GM18867 (cell line): ENCODE results near the gene KRTAP13-3.
A peak's percentile ranks its signal among the peaks of the same experiment; 100 is the strongest.

Experiments
- ATAC-seq: cut with Tn5 transposase; IDR thresholded peaks from one replicate; pipeline ENCODE4 v1.9.1; 2021; ENCODE audit warnings: mild to moderate bottlenecking, moderate library complexity; ENCODE audit not compliant: unreplicated experiment

KRTAP13-3 gene, protein sequence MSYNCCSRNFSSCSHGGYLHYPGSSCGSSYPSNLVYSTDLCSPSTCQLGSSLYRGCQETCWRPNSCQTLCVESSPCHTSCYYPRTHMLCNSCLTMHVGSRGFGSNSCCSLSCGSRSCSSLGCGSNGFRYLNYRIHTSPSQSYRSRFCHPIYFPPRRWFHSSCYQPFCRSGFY

DNA sequence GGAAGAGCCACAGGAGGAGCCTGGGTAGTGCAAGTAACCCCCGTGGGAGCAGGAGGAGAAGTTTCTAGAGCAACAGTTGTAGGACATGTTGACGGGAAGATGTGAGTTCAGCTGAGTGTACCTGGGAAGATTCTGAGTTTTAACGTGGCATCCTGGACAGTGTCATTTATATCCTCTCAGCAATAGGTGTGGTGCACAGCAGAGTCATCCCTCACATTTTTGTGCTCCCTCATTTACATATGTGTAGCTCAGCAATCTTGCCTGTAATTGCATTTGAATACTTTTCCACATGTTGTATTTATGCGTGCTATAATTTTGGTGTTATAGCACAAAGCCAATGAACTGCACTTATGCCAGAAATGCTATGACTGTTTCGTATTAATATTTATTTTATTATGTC is at the start of gene KRTAP13-3:
KRTAP13-3 (minus strand) TSS at position 101 of the 400 bp plus-strand sequence; CDS start at position 87, 14 bp downstream.
- ATAC-seq: no peak

DNA sequence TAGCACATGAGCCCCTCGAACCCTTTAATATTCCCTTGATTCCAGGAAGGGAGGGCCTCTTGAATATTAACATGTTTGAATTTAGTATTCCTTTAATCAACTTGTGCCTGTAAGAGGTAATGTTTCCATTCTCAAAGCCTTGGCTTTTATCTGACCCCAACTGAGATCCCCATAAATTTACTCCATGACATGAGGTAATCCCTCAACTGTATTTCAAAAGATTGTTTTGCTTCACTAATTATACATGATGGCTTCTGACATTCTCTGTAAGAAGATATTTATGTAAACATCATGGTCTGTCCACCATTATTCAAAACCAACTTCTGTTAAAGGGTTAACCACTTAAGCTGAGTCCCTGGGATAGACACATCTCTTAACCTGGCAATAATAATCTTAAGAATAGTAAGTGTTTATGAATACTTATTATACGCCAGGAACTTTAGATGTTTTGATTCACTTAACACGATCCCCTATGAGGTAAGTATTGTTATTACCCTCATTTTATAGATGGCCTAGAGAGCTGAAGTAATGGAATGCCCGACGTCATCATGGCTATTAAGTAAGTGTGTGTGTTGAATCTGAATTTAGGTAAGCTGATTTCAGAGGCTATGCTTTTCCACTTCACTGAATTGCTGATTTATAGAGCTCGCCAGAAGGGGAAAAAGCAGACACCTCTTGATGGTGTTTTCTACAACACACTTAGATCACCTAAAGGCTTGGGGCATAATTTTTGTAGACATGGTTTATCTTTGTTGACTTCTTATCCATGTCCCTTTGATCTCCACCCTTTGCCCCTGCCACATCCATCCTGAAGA is 43.4 kb upstream of the KRTAP13-3 start:
- ATAC-seq: no peak

DNA sequence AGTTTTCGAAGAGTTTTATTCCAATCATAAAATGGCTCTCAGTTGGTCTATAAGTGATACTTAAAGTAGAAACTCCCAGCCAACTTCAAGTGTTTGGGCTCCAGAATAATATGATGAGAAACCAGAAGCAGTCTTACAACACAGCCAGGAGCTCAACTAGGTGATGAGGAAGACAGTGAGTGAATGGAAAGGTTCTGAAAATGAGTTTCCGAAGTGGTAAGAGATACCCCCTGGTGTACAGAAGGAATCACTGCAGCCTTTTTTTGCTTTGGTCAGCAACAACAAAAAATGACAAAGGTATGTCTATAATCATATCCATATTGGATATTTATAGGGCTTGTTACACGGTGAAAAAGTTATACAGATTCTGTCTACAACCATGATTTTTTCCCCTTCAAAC is 38.0 kb upstream of the KRTAP13-3 start:
- ATAC-seq: no peak

DNA sequence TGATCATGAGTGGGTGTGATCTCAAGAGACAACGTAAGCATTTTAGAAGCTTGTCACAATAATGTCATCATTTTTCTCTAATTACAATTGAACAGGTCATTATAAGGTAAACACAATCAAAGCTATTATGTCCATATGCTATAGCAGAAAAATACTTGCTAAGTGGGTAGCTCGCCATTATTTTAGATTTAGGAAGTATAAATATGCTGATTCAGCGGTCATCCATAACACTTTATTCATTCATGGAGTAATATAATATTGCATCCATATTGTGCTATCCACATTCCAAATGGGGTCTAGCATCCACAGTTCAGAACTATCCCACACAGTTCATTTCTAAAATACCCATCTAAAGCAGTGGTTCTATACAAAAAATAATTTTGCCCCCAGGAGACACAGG is 22.8 kb upstream of the KRTAP13-3 start:
- ATAC-seq: no peak

DNA sequence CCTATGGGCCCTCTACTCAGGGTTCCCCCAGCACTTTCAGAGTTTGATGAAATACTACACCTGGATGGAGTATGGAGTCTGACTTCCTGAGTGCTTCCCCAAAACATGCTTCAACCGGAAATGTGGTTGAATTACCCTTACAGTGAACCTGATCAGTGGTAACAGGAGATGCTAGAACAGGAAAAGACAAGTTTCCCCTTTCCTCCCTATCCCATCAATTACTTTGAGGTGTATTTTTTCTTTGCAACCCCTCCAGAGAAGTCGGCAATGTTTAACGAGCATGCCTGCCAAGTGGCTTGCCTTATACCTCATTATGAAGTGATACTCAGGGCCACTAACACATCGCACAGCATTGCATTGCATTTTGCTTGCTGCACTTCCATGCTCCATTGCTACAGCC is 21.3 kb upstream of the KRTAP13-3 start:
- no peak for ATAC-seq

DNA sequence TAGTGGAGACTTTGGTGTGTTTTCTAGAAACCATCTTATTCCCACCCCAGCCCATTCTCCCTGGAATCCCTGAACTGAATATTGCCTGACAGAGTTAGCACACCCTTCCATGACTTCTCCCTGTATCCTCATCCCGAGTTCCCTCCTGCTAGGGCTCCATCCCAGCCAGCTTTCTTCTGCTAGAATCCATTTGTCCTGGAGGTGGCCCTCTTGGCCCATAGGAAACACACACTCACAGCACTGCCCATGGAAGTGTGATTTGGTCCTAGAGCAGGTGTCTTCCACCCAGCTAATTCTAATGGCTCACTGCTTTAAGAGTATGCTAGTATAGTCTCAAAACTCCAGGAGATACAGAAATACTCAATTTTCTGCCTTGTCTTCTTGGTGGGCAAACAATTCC is 18.5 kb upstream of the KRTAP13-3 start:
- ATAC-seq: no peak

DNA sequence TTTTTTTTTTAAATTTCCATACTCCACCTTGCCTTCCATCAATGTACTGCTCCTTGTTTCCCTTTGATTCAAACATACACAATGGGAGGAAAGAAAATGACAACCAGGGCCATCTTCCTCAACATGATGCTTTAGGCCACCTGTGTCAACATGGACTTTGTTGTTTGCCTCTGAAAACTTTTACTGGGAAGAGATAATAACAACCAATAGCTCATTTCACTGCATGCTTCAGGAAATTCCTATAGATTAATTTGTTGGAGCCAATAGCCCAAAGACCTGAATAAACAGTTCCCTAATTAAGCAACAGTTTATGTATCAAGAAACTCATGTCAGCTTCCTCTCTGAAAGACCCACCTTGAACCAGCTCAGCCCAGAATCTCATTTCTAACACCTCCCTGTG is 17.5 kb upstream of the KRTAP13-3 start:
- no peak for ATAC-seq

DNA sequence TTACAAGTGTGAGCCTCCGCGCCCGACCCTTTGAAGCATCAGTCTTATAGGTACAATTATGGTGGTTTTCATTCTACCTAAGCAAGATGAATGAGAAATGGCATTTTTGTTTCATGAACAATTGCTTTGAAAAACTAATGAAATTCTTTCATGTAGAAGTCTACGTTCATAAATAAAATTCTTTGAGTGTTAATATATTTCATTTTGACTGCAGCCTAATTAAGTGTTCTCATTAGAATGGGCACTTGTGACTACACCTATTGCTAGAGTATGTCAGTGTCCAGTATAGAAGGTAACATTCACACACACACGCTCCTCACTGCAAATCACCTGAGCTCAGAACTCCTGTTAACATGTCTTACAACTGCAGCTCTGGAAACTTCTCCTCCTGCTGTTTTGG is 14.2 kb upstream of the KRTAP13-3 start, which contains the start of gene KRTAP15-1:
KRTAP15-1 (plus strand) TSS at position 301 of the 400 bp plus-strand sequence; CDS start at position 354, 53 bp downstream.
- ATAC-seq: no peak

DNA sequence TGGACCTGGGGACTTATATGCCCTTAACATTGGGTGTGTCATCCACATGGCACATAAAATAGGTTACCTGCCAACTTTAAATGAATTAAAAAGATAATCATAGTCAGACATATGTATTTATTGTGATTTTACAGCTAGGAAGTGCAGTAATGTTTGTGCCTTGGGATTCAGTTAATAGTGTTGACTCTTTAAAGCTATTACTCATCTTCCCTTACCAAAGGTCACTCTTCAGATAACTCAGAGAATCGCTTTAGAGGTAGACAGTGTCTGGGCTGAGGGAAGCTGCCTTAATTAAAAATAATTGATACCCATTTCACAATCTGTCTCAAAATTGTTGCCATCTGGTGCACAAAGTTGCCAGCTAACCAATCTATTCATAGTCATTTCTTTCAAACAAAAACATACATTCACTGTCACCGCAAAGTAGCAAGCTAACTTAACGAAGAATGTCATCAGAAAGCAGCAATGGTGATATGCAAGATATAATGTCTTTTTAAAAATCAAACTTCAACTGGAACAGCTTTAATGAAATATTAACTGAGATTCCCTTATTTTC is 11.4 kb upstream of the KRTAP13-3 start:
- ATAC-seq: no peak

DNA sequence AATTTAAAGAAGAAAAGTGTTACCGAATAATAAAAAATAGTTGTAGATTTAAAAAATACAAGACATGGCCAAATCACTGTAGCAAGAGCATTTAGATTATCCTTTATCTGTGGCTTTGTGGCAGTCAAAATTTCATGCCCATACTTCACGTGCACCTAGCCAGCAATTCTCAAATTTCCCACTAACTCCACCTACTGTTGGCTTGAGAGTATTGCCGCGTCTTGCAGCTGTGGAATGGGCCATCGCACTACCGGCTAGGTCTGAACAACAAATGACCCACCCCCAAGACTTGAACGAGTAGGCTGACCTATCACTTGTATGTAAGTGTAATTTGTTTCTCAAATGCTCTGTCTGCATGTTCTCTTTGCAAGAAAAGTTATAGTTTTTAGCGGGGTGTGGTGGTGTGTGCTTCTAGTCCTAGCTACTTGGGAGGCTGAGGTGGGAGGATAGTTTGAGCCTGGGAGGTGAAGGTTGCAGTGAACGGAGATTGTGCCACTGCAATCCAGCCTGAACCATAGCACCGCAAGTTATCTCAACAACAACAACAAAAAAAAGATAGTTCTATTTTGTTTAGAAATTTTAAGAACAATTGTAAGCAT is 8.4 kb upstream of the KRTAP13-3 start:
- peak; percentile 95 for ATAC-seq

DNA sequence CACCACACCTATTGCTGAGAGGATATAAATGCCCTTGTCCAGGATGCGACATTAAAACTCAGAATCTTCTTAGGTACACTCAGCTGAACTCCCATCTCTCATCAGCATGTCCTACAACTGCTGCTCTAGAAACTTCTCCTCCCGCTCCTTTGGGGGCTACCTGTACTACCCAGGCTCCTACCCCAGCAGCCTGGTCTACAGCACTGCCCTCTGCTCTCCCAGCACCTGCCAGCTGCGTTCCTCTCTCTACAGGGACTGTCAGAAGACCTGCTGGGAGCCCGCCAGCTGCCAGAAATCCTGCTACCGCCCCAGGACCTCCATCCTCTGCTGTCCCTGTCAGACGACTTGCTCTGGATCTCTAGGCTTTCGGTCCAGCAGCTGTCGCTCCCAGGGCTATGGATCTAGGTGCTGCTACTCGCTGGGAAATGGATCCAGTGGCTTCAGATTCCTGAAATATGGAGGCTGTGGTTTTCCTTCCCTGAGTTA is 4.5 kb upstream of the KRTAP13-3 start, which contains the start of gene KRTAP13-4:
KRTAP13-4 (plus strand) TSS at position 51 of the 486 bp plus-strand sequence; CDS start at position 107, 56 bp downstream.
- no peak for ATAC-seq

DNA sequence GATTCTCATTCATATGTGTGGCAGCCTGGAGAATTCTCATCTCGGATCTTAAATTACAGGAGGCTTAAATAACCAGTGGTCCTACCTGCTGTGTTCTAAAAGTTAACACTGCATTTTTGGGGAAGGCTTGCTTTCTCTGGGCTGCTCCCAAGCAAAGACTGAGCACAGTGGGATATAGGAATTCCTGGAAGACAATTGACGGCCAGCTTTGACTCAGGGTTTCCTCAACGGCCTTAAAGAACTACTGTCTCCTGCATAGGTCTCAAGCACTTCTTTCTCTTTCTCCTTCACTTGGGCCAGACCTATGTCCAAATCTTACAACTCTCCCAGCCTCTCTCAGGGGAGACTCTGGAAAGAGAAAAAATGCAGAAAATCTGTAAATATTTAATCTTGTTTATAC is 1.0 kb upstream of the KRTAP13-3 start:
- ATAC-seq: no peak

DNA sequence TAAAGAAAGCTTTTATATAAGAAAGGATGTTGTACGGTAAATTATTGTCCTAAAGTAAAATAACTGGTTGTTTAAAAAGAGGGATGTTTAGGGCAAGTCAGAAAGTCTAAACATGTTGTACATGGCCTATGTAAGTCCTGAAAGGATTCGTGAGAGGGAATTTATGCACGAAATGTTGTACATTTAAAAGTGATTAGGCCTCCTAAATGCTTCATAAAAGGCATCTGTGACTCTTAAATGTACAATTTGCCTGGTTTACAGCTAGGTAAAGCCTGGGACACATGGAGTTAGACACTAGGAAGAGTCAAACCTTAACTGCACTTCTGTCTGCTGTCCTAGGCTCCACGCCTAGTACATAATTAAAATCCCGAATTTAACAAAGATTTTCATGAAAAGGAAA is 9.7 kb downstream of the KRTAP13-3 start:
- ATAC-seq: no peak

DNA sequence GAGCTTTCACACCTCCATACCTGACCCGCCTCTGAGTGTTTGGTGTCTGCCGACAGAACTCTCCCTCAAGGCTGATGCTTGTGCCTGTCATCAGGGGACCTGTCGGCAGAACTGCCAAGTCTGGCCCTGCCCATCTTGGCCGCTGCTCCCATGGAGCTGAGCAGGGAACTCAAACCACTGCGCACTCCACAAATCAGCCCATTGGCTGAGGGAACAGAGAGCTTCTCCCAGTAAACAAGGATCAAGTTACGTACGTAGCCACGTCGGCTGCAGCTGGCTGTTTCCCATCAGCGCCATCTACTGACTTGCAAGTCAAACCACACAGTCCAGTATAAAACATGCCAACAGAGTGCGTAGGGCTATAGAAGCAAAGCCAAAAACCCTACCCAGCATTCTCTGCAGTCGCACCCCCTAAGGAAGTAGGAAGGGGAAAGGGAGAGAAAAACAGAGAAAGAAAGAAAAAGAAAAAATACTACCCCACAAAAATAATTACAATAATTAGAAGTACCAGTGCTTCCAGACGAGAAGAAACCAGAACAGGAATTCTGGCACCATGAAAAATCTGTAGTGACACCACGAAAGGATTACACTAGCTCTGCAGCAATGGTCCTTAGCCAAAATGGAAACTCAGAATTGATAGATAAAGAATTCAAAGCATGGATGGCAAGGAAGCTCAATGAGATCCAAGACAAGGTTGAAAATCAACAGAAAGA is 16.8 kb downstream of the KRTAP13-3 start:
- ATAC-seq: peak; percentile 89

DNA sequence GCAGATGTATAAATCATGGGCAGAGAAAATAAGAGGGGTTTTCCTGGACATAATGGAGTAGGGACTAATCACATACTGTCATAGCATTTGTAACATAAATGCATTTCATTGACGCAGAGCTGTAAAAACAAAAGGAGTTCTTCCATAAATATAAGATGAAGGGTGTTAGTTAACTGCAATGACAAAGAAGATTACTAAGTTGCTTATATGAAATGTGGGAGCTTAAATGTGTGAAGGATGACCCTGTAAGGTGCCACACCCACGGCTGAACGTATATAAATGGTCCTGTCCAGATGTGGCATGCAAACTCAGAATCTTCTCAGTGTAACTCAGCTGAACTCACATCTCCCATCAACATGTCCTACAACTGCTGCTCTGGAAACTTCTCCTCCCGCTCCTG is 30.0 kb downstream of the KRTAP13-3 start, which contains the start of gene KRTAP13-1:
KRTAP13-1 (plus strand) TSS at position 301 of the 400 bp plus-strand sequence; CDS start at position 357, 56 bp downstream.
- no peak for ATAC-seq

DNA sequence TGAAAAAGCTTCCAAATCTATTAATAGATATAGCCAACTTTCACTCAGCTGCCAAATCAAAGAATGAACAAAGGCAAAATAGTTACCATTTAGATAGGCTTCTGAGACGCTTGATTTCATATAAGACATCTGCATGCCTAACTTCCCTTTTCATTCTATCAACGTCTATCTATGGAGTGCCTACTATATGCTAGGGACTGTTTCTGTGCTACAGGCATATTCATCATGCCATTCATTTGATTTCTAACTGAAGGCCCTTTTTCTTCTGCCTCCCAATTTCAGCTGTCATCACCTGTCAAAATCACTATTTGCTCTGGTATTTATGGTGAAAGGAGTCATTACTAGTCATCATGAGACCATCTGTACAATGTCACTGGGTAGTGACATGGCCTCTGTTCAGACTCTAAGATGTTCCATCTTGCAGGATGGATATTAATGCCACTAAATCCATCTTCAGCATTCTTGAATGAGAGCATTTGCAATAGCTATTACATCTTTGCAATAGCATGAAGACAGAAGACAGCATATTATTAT is 34.2 kb downstream of the KRTAP13-3 start:
- ATAC-seq: no peak

DNA sequence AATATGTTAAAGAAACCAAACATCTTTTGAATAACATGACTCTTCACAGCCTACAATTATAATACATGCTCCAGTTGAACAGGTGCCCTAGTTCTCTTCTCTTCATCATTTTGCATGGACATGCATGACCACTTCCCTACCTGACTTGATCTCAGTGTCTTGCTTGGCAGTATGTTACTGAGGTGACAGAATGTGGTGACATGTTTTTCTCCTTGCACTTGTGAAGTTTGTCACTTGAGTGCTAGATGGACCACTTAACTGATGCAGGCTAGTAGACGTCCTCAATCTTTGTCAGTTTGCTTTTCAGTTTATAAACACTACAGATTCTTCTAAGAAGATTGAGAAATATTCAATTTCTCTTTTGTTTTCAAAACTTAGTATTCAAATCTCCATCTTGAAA is 43.5 kb downstream of the KRTAP13-3 start:
- no peak for ATAC-seq
